ENCODE data around the gene POMZP3. TPM values are rescaled to one million over a fixed set of nuclear protein-coding genes. Genes with fewer than 3 reads are reported as not detected.
"Not testable (repeated sequence)": the region's sequence is repeated elsewhere in the genome, so short reads cannot be mapped to it uniquely, and the experiment has no call there.

POMZP3 gene
- total RNA-seq, 1 experiment from 2014 or later: 10.6 TPM

DNA sequence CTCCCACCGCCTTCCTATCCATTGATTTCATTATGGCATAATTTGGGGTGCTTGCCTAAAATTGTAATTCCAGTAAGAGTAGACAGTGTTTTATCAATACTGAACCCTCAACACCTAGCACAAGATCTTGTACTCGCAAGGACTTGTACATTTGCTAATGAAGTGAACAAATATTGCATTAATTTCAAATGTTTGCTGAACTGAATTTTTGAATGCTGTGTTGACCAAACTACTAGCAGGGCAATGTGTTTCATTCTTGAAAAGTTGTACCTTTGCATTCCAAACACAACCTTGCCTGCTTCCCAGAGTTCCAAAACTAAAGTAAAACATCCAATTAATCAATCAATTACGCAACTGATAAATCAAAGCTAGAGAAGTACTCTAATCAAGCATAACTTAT, 26.4 kb downstream of the POMZP3 start:
- H3K4me3 Mint-ChIP-seq (ENCODE audit: unreplicated experiment); DNase-seq (ENCODE audit: unreplicated experiment); POLR2A ChIA-PET; CTCF ChIA-PET; H3K27ac Mint-ChIP-seq (ENCODE audit: low read depth, unreplicated experiment); H3K27me3 Mint-ChIP-seq (ENCODE audit: insufficient read depth, unreplicated experiment); intact Hi-C loops (cut with micrococcal nuclease); H3K9me3 Mint-ChIP-seq (ENCODE audit: unreplicated experiment); BruUV-seq (replicated peaks): not testable (repeated sequence)
- Mint-ChIP-seq H3K36me3 (ENCODE audit: insufficient read depth, unreplicated experiment) (peaks cover 18% of the 10 kb centered on the region), H3K4me1 (ENCODE audit: insufficient read depth, unreplicated experiment) (peaks cover 17% of the 10 kb centered on the region)

- DNase-seq (ENCODE audit: unreplicated experiment); CTCF ChIA-PET; intact Hi-C loops (cut with micrococcal nuclease); BruUV-seq (replicated peaks); H3K4me3 Mint-ChIP-seq (ENCODE audit: unreplicated experiment); H3K27me3 Mint-ChIP-seq (ENCODE audit: insufficient read depth, unreplicated experiment); H3K27ac Mint-ChIP-seq (ENCODE audit: low read depth, unreplicated experiment); H3K9me3 Mint-ChIP-seq (ENCODE audit: unreplicated experiment); POLR2A ChIA-PET: not testable (repeated sequence)
- H3K36me3 Mint-ChIP-seq (ENCODE audit: insufficient read depth, unreplicated experiment): peaks cover 18% of the 10 kb centered on the region
- H3K4me1 Mint-ChIP-seq (ENCODE audit: insufficient read depth, unreplicated experiment): peaks cover 17% of the 10 kb centered on the region
Measured at GRCh38 chr7:76600116-76600482, 27.0 kb downstream of the POMZP3 start.

DNA sequence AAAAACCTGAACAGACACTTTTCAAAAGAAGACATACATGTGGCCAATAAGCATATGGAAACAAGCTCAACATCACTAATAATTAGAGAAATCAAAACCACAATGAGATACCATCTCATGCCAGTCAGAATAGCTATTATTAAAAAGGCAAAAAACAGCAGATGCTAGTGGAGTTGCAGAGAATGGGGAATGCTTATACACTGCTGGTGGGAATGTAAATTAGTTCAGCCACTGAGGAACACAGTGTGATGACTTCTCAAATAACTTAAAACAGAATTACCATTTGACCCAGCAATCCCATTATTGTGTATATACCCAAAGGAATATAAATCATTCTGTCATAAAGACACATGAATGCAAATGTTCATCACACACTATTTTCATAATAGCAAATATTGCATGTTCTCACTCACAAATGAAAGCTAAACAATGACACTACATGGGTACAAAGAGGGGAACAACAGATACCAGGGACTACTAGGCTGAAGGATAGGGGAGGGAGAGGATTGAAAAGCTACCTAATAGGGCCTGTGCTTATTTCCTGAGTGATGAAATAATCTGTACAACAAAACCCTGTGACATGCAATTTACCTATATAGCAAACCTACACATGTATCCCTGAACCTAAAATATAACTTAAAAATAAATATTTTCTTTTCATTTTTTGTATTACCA, 28.4 kb downstream of the POMZP3 start:
- BruUV-seq (replicated peaks); H3K27me3 Mint-ChIP-seq (ENCODE audit: insufficient read depth, unreplicated experiment); H3K27ac Mint-ChIP-seq (ENCODE audit: low read depth, unreplicated experiment); H3K9me3 Mint-ChIP-seq (ENCODE audit: unreplicated experiment); DNase-seq (ENCODE audit: unreplicated experiment); intact Hi-C loops (cut with micrococcal nuclease); POLR2A ChIA-PET; H3K4me3 Mint-ChIP-seq (ENCODE audit: unreplicated experiment): not testable (repeated sequence)
- CTCF ChIA-PET: interaction anchor here (0.6 kb wide), 1 partner anchor 17 kb away, joined by 3 read pairs; no protein-coding TSS in a partner anchor
- Mint-ChIP-seq H3K4me1 (ENCODE audit: insufficient read depth, unreplicated experiment) (peaks cover 17% of the 10 kb centered on the region), H3K36me3 (ENCODE audit: insufficient read depth, unreplicated experiment) (peaks cover 15% of the 10 kb centered on the region)

GRCh38 chr7:76597288-76597687, 29.8 kb downstream of the POMZP3 start:
- intact Hi-C loops (cut with micrococcal nuclease); POLR2A ChIA-PET; H3K27ac Mint-ChIP-seq (ENCODE audit: low read depth, unreplicated experiment); H3K27me3 Mint-ChIP-seq (ENCODE audit: insufficient read depth, unreplicated experiment); BruUV-seq (replicated peaks); DNase-seq (ENCODE audit: unreplicated experiment); H3K36me3 Mint-ChIP-seq (ENCODE audit: insufficient read depth, unreplicated experiment); H3K9me3 Mint-ChIP-seq (ENCODE audit: unreplicated experiment); H3K4me3 Mint-ChIP-seq (ENCODE audit: unreplicated experiment): not testable (repeated sequence)
- H3K4me1 Mint-ChIP-seq (ENCODE audit: insufficient read depth, unreplicated experiment): peaks cover 17% of the 10 kb centered on the region
- CTCF ChIA-PET: interaction anchor here (0.6 kb wide), 1 partner anchor 82 kb away, joined by 3 read pairs; no protein-coding TSS in a partner anchor

DNA sequence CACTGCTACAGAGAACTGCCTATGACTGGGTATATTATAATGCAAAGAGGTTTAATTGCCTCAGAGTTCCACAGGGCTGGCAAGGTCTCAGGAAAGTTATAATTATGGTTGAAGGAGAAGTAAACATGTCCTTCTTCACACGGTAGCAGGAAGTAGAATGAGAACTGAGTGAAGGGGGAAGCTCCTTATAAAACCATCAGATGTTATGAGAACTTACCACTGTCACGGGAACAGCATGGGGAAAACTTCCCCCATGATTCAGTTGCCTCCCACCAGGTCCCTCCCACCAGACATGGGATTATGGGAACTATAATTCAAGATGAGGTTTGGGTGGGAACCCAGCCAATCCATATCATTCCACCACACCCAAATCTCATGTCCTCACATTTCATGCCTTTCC, 34.4 kb downstream of the POMZP3 start:
- H3K9me3 Mint-ChIP-seq (ENCODE audit: unreplicated experiment); DNase-seq (ENCODE audit: unreplicated experiment); CTCF ChIA-PET; H3K36me3 Mint-ChIP-seq (ENCODE audit: insufficient read depth, unreplicated experiment); H3K27me3 Mint-ChIP-seq (ENCODE audit: insufficient read depth, unreplicated experiment); BruUV-seq (replicated peaks); intact Hi-C loops (cut with micrococcal nuclease); POLR2A ChIA-PET; H3K4me3 Mint-ChIP-seq (ENCODE audit: unreplicated experiment); H3K4me1 Mint-ChIP-seq (ENCODE audit: insufficient read depth, unreplicated experiment); H3K27ac Mint-ChIP-seq (ENCODE audit: low read depth, unreplicated experiment): not testable (repeated sequence)

DNA sequence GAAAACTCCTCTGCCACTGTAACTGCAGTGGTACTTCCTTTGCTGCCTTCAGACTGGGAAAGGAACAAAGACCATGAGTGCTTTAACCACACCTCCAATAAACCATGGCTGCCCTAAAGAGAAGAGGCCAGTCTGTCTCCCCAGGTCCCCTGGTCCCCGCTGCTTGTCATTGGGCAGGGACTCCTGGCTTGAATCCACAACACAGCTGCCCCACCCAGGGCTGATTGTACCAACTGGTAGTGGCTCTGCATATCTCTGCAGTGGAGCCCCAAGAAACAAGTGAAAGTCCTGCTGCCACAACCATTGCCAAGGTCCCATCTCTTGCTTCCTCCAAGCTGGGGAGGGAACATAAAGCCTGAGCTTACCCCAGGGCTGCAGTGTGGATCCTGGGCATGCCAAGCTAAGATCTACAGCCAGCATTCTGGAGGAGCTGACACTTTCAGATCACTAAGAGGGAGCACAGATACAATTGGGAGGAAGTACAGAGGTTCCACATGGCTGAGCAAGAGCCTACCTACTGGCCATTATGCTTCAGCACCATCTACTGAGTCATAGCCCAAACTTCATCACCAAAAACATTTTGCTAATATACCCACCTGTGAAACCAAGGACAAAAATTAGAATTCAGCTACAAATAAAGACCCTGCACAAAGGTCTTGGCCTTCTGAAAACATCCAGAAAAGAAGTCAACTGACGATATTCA, 35.3 kb downstream of the POMZP3 start:
- DNase-seq (ENCODE audit: unreplicated experiment); CTCF ChIA-PET; intact Hi-C loops (cut with micrococcal nuclease); BruUV-seq (replicated peaks); POLR2A ChIA-PET; H3K9me3 Mint-ChIP-seq (ENCODE audit: unreplicated experiment); H3K36me3 Mint-ChIP-seq (ENCODE audit: insufficient read depth, unreplicated experiment); H3K4me3 Mint-ChIP-seq (ENCODE audit: unreplicated experiment); H3K27me3 Mint-ChIP-seq (ENCODE audit: insufficient read depth, unreplicated experiment): not testable (repeated sequence)
- peak overlapping the region; percentile 9 for H3K27ac Mint-ChIP-seq (ENCODE audit: low read depth, unreplicated experiment)
- H3K4me1 Mint-ChIP-seq (ENCODE audit: insufficient read depth, unreplicated experiment): peaks cover 14% of the 10 kb centered on the region

- H3K27me3 Mint-ChIP-seq (ENCODE audit: insufficient read depth, unreplicated experiment); intact Hi-C loops (cut with micrococcal nuclease); H3K4me3 Mint-ChIP-seq (ENCODE audit: unreplicated experiment); H3K9me3 Mint-ChIP-seq (ENCODE audit: unreplicated experiment); DNase-seq (ENCODE audit: unreplicated experiment); H3K27ac Mint-ChIP-seq (ENCODE audit: low read depth, unreplicated experiment); BruUV-seq (replicated peaks); H3K36me3 Mint-ChIP-seq (ENCODE audit: insufficient read depth, unreplicated experiment); CTCF ChIA-PET; POLR2A ChIA-PET: not testable (repeated sequence)
- H3K4me1 Mint-ChIP-seq (ENCODE audit: insufficient read depth, unreplicated experiment): peaks cover 16% of the 10 kb centered on the region
Measured at GRCh38 chr7:76591033-76591432, 36.0 kb downstream of the POMZP3 start.

- H3K27me3 Mint-ChIP-seq (ENCODE audit: insufficient read depth, unreplicated experiment); intact Hi-C loops (cut with micrococcal nuclease); H3K9me3 Mint-ChIP-seq (ENCODE audit: unreplicated experiment); H3K4me3 Mint-ChIP-seq (ENCODE audit: unreplicated experiment); POLR2A ChIA-PET; CTCF ChIA-PET; H3K27ac Mint-ChIP-seq (ENCODE audit: low read depth, unreplicated experiment); DNase-seq (ENCODE audit: unreplicated experiment); BruUV-seq (replicated peaks); H3K36me3 Mint-ChIP-seq (ENCODE audit: insufficient read depth, unreplicated experiment): not testable (repeated sequence)
- peaks cover 34% of the 10 kb centered on the region for H3K4me1 Mint-ChIP-seq (ENCODE audit: insufficient read depth, unreplicated experiment)
Measured at GRCh38 chr7:76588586-76588985, 38.5 kb downstream of the POMZP3 start.

DNA sequence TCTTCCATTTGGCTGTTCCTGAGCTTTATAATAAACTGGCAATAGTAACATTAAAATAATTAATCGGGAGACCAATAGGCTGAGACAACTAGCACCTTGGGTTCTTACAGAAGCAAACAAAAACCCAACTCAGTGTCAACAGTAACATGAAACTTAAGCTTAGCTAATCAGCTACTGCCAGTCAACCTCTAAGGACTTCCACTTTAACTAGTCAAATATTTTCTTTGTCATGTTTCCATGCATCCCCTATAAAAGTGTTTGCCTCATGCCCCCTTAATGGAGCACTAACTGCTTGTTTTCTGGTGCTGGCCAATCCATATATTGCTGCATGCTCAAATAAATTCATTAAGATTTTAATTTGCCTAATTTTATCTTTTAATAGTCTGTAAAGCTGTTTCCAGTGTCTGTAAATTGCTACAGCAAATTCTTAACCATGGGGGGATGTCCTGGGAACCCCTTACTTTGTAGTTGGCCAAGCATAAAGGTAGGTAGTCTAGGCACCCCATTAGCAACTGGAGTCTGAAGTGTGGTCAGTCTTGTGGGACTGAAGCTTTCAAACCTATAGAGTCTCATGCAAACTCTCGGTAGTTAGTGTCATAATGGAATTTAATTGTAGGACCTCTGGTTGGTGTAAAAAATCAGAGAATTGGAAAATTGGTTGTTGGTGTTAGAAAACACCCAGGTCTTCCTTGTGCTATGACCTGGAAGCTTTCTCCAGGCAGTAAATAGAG, 40.3 kb downstream of the POMZP3 start:
- H3K36me3 Mint-ChIP-seq (ENCODE audit: insufficient read depth, unreplicated experiment); H3K27ac Mint-ChIP-seq (ENCODE audit: low read depth, unreplicated experiment); CTCF ChIA-PET; H3K27me3 Mint-ChIP-seq (ENCODE audit: insufficient read depth, unreplicated experiment); H3K4me3 Mint-ChIP-seq (ENCODE audit: unreplicated experiment); BruUV-seq (replicated peaks); DNase-seq (ENCODE audit: unreplicated experiment); POLR2A ChIA-PET; intact Hi-C loops (cut with micrococcal nuclease); H3K9me3 Mint-ChIP-seq (ENCODE audit: unreplicated experiment): not testable (repeated sequence)
- peaks cover 39% of the 10 kb centered on the region for H3K4me1 Mint-ChIP-seq (ENCODE audit: insufficient read depth, unreplicated experiment)

Data from MCF 10A (cell line).